Activated CD4-positive, CD25-positive, alpha-beta regulatory T cell treated with anti-CD3 and anti-CD28 coated beads, Interleukin-2, amount 50 U/mL, for 72 hours (primary cell): ENCODE measurements around the gene ZBTB21.

Experiments used
- DNase-seq: peaks from one replicate; pipeline ENCODE4 v3.0.0; 2021

Gene ZBTB21

GRCh38 chr21:42009831-42010506 is at the start of gene ZBTB21:
Gene ZBTB21 (minus strand): TSS chr21:42010360. CDS start chr21:41994095, 16,265 bp downstream.
- peak; percentile 98 for DNase-seq

GRCh38 chr21:42059721-42060120 is 49.6 kb upstream of the ZBTB21 start:
- no peak for DNase-seq

DNA sequence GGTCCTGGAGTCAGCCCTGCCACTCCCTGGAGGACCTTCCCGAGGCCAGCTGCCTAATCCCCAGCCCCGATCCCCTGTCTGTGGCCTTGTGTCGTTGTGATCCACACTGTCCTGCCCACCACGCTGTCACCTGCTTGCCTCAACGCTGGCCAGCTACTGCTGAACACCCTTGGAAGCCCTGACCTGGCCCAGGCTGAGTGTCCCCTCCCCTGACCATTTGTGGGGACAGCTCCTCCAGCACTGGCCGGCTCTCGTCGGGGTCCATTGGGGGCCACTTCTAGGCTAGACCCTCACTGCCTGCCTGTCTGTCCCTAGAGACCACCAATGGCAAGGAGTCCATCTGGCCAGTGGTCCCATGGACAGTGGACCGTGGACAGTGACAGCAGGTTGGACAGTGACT is 49.0 kb upstream of the ZBTB21 start:
- DNase-seq: no peak

- no peak for DNase-seq
These were observed 48.5 kb upstream of the ZBTB21 start for GRCh38 chr21:42058631-42059111.

DNA sequence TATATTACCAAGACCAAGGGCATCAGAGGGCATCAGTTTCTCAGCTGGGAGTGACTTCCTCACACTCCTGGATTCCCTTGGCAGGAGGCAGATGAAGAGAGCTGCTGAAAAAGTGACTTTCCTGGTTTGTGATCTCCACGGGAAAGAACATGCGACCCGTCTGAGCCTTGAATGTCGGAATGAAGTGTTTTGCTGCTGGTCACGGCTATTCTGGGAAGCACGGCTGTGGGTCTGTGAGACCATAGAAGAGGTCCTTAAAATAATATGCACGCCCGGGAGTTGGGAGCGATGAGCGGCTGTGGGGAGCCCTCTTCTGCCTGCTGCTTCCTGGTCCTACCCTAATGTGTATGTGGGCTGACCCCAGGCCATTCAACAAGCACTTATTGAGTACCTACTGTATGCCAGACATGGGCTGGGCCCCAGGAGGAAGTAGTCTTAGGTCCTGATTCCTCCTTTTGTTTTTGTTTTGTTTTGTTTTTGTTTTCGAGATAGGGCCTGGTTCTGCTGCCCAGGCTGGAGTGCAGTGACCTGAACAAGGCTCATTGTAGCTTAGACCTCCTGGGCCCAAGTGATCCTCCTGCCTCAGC is 47.8 kb upstream of the ZBTB21 start:
- DNase-seq: no peak

DNA sequence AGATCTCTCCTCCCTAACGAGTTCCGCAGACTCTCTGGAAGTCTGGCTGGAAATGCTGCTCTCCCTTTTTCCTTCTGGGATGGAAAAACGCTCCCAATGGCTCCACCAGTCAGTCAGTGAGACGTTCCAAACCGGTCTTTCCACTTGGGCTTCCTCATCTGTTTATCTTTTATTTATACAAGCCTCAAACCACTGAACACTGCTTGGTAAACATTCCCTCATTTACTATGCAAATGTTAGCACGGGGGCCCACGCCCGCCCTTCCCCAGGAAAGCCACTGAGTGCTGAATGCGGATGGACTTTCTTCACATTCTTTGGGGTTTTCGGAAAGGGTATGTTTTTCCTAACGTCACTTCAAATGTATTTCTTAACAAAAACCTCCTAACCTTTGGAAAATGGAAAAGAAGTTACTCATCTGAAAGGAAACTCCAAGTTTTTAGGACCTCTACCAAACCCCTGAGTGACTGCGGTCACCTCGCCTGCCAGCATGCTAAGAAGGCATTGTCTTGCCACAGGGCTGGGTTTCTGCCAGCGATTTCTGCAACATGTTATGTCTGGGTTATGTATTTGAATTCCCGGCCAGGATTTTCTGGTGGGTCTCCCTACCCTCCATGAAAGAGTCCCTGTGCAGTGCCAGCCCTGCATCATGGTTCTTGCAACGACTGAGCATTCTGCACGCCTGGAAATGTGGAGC is 47.0 kb upstream of the ZBTB21 start:
- DNase-seq: no peak

DNA sequence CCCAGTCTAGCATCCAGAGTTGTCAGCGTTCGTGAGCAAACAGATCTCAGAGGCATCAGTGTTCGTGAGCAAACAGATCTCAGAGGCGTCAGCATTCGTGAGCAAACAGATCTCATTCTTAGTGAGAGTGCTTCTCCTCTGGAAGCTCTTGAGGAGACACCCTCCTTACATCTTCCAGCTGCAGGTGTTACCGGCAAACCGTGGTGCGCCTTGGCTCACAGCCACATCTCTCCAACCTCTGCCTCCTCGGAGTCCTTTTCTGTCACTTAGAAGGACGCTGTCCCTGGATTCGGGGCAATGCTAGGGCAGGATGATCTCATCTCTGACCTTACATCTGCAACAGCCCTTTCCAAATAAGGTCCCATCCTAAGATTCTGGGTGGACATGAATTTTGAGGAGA is 46.3 kb upstream of the ZBTB21 start:
- no peak for DNase-seq

DNA sequence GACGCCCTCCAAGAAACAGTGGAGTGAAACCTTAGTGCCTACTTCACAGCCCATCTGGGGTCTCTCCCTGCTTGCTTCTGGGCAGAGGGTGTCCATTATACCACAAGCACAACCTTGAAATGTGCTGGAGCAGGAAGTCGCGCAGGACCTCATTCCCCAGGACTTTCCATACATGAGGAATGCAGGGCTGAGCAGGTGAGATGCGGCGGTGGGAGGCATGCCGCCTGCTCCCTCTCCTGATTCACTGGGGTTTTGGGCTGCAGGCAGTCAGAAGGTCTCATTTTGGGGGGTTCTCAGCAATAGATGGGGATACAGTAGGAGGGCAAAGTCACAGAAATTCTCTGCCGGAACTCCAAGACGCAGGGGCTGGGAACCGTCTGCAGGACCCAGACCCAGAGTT is 45.3 kb upstream of the ZBTB21 start:
- no peak for DNase-seq

DNA sequence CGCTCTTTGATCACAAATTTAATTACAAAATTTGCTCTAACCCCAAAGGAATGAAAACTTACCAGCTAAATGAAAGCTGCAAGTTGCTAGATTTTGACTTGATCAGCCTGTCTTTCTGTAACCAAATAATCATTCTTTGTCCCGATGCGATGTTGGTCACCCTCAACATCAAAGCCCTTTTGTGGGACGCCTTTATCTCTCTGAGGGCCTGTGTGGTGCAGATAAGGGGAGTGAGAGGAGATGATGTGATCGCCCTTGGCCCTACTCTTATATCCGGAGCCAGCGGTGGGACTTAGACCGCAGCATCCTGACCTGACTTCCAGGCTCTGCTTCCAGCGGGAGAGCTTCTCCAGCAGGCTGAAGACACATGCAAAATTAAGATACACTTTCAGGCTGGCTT is 41.6 kb upstream of the ZBTB21 start:
- DNase-seq: no peak

DNA sequence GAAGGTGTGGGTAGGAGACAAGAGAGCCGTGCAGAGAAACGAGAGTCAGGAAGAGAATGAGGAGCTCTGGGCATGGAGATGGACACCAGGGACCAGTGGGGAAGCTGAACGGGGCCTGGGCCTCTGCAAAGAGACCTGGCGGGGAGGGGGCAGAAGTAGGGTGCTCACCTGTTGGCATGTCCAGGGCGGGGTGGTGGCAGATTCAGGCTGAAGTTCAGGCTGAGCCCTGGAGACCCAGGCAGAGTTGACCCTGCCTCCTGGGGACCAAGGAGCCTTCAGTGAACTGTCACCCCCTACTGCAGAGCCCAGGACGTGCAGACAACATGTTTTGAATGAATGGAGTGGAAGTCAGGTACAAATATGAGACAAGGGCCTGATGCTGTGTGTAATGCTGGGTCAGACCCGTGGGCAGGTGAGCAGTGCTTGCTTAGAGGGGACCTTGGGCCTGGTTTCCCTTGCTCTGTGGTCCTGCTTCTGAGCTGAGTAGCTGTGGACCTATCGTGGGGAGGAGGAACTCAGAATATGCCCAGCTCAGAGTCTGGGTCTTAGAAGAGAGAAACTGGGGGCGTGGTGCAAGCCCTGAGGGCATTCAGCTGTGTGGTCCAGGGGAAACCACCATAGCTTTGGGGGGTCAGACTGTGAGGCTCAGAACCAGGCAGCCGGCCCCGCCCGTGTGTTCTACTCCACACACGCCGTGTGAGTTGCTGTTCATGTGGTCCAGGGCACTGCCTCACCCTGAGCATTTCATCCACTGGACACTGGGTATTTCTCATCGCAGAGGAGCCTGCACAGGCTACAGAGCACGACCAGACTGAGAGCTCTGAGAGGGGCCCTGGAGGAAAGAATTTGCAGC is 39.6 kb upstream of the ZBTB21 start:
- no peak for DNase-seq

DNA sequence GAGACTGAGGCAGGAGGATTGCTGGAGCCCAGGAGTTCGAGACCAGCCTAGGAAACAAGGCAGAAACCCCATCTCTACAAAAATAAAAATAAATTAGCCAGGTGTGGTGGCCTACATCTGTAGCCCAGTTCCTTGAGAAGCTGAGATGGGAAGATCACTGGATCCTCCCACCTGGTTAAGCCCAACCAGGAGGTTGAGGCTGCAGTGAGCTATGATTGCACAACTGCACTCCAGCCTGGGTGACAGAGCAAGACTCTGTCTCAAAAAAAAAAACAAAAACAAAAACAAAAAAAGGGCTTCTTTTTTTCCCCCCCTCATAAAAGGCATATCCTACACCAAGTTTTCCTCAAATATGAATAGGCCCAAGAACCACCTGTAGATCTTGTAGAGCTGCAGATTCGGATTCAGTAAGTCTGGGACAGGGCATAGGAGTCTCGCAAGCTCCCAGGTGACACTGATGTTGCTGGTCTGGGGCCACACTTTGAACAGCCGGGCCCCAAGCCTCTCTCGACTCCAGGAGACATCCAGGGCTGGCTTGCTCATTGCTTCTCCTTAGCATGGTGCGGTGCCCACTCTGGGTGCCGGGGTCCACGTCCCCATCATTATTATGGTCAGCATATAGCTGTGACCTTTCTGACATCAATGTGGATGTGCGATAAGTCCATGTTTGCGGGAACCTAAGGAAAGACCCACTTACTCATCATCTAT is 38.9 kb upstream of the ZBTB21 start:
- DNase-seq: no peak

DNA sequence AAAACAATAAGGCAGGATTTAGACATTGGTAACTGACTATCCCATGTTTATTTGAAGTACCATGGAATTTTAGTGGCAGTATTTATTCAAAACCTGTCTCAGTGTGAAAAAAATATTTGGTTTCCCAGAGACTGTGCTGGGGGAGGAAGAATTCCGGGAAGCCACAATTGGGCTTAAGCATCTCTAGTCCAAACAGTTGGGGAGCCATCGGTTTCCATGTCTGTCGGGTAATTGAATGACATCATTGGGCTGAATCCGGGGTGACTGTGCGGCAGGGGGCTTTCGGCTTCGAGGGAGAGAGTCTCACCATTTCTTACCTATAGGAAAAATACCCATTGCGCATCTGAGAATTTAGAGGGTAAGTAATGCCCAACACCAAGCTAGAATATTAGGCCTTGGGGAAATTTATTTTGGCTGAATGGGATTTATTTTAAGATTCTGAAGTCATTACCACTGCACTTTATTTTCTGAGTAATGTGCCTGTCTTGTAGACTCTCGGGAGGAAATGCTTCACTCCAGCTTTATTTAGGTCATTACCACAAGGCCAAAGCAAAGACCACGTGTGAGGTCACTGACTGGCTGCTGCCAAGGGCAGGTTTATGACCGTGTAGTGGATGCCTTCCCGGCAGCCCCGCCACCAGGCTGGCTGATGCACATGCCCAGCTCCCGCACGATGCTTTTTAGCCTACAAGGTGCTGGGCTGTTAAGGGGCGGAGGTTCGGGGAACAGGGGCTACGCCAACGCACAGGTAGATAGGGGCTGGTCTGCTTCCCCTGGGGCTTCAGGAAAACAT is 37.9 kb upstream of the ZBTB21 start:
- no peak for DNase-seq

GRCh38 chr21:42044871-42045495 is 34.8 kb upstream of the ZBTB21 start:
- DNase-seq: no peak

DNA sequence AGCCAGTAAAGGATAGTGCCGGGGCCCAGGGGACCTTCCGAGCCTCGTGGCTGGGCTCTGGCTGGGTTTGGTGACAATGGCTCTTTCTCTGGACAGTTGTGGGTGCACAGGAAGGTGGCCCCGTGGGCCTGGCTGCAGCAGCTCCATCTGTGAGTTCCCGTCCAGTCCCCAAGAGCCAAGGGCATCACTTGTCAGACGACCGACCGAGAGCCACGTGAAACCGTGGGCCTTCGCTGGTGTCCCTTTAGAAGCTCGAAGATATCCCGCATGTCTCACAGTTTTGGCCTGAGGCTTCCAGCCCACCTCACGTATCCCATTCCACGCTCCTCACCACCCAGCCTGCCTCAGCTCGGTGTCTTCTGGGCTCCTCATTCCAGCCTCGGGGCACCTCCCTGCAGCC is 33.8 kb upstream of the ZBTB21 start:
- no peak for DNase-seq

GRCh38 chr21:42043201-42043895 is 33.2 kb upstream of the ZBTB21 start:
- DNase-seq: no peak

GRCh38 chr21:42042651-42043050 is 32.5 kb upstream of the ZBTB21 start:
- no peak for DNase-seq

DNA sequence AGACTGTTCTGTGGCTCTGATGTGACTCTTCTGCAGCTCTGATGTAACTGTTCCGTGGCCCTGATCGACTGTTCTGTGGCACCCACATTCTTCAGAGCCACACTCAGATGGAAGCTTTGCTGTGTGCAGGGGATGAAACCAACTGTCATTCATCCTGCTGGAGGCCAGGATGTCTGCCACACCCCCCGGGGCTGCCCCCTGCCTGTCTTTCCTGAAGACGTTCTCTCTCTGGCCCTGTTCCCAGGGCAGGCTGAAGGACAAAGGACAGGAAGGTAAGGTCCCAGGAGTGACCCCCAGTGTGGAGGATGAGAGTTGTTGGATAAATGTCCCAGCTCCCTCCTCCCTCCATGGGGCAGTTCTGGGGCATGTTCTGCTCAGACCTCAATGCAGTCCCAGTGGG is 31.6 kb upstream of the ZBTB21 start:
- DNase-seq: no peak

DNA sequence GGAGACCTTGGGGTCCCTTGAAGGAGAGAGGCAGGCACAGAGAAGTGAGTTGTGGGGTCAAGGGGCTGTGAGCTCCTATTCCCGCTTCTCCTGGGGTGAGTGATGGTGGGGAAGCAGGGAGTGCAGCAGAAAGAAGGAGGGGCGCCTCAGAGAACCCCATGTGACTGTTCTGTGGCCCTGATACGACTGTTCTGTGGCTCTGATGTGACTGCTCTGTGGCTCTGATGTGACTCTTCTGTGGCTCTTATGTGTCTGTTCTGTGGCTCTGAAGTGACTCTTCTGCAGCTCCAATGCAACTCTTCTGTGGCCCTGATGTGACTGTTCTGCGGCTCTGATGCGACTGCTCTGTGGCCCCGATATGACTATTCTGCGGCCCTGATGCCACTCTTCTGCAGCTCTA is 31.1 kb upstream of the ZBTB21 start:
- no peak for DNase-seq

- no peak for DNase-seq
These were observed 30.4 kb upstream of the ZBTB21 start for GRCh38 chr21:42040411-42041180.

DNA sequence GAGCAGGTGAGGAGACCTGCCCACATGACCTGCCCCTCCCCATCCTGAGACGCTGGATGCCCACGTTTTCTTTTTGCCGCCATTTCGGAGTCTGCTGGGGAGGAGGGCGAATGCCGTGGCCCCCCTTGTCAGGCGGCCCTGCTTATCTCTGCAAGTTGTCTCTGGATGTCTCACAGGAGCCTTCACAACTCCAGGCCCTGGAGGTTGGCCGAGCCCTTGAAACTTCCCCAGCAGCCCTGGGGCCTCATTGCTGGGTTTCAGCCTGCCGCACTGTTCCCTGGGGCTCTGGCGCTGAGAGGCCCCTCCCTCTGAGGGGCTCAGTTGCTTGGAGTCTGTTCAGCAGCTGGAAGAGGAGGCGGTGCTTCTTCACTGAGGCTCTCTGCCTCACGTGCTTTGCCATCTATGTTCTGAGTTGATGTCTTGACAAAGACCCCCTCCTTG is 29.8 kb upstream of the ZBTB21 start:
- no peak for DNase-seq
